Measurements from ENCODE around the gene CACNA1S. TPM values are rescaled to one million over a fixed set of nuclear protein-coding genes. Genes with fewer than 3 reads are reported as not detected.

The CACNA1S gene
- total RNA-seq, 4 donors from 2014 or later = 0.07 TPM; not detected in 3

- DNase-seq = no peak
- Histone ChIP-seq H3K9me3 (no peaks in the 10 kb centered on the region), H3K27ac (no peak overlapping the region), H3K4me3 (no peak overlapping the region), H3K4me1 (peaks cover 0 to 8% of the 10 kb centered on the region in 2 donors), H3K36me3 (no peaks in the 10 kb centered on the region), H3K27me3 (no peaks in the 10 kb centered on the region)
- intact Hi-C loops (cut with DNase I; ENCODE audit: low total_unique reads) = no loop called here
- no peak for TF ChIP-seq POLR2A (IDR thresholded peaks at IDR 0.05)
- TF ChIP-seq, protein P1, sequence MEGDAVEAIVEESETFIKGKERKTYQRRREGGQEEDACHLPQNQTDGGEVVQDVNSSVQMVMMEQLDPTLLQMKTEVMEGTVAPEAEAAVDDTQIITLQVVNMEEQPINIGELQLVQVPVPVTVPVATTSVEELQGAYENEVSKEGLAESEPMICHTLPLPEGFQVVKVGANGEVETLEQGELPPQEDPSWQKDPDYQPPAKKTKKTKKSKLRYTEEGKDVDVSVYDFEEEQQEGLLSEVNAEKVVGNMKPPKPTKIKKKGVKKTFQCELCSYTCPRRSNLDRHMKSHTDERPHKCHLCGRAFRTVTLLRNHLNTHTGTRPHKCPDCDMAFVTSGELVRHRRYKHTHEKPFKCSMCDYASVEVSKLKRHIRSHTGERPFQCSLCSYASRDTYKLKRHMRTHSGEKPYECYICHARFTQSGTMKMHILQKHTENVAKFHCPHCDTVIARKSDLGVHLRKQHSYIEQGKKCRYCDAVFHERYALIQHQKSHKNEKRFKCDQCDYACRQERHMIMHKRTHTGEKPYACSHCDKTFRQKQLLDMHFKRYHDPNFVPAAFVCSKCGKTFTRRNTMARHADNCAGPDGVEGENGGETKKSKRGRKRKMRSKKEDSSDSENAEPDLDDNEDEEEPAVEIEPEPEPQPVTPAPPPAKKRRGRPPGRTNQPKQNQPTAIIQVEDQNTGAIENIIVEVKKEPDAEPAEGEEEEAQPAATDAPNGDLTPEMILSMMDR (IDR thresholded peaks at IDR 0.05) = no peak
Measured at GRCh38 chr1:201128962-201129361, 16.7 kb upstream of the CACNA1S start.

- Histone ChIP-seq H3K4me1 (peaks cover 0 to 8% of the 10 kb centered on the region in 2 donors), H3K27me3 (no peaks in the 10 kb centered on the region), H3K9me3 (no peaks in the 10 kb centered on the region), H3K4me3 (no peak overlapping the region), H3K36me3 (no peaks in the 10 kb centered on the region), H3K27ac (no peak overlapping the region)
- no peak for DNase-seq
- intact Hi-C loops (cut with DNase I; ENCODE audit: low total_unique reads) = no loop called here
- TF ChIP-seq POLR2A (IDR thresholded peaks at IDR 0.05) = no peak
- TF ChIP-seq, protein P1 (IDR thresholded peaks at IDR 0.05) = no peak
Measured at GRCh38 chr1:201128476-201128875, 16.2 kb upstream of the CACNA1S start.

DNA sequence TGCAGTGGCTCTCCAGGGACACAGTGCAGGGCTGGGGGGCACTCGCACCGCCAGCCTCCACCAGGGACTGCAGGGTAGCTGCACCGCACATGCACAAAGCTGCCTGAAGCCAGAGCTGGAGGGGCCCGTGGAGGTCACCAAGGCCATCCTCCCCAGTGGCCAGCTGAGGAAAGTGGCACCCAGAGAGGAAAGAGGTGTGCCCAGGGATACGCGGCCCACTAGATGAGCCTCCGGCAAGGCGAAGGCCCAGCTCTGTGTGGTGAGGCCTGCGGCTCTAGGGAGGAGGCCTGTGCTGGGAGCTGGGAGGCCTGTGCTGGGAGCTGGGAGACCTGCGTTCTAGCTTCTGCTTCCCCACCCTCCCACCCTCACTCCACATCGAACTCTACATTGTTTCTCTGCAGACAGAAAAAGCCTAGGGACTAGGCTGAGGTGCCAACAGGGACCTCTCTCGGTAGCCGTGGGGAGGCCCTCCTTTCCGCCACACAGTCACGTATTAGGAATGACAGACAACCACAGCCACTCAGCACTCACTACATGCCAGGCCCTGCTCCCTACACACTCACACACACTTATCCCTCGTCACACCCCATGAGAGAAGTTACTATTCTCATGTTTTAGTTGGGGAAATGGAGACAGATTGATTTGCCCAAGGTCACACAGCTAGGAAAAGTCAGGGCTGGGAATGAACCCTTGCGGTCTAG, 15.7 kb upstream of the CACNA1S start:
- Histone ChIP-seq H3K4me1 (peaks cover 0 to 8% of the 10 kb centered on the region in 2 donors), H3K27ac (no peak overlapping the region), H3K36me3 (no peaks in the 10 kb centered on the region), H3K9me3 (no peaks in the 10 kb centered on the region), H3K4me3 (no peak overlapping the region), H3K27me3 (no peaks in the 10 kb centered on the region)
- DNase-seq = no peak
- intact Hi-C loops (cut with DNase I; ENCODE audit: low total_unique reads) = no loop called here
- TF ChIP-seq POLR2A (IDR thresholded peaks at IDR 0.05) = no peak
- TF ChIP-seq, protein P1 (IDR thresholded peaks at IDR 0.05) = no peak

DNA sequence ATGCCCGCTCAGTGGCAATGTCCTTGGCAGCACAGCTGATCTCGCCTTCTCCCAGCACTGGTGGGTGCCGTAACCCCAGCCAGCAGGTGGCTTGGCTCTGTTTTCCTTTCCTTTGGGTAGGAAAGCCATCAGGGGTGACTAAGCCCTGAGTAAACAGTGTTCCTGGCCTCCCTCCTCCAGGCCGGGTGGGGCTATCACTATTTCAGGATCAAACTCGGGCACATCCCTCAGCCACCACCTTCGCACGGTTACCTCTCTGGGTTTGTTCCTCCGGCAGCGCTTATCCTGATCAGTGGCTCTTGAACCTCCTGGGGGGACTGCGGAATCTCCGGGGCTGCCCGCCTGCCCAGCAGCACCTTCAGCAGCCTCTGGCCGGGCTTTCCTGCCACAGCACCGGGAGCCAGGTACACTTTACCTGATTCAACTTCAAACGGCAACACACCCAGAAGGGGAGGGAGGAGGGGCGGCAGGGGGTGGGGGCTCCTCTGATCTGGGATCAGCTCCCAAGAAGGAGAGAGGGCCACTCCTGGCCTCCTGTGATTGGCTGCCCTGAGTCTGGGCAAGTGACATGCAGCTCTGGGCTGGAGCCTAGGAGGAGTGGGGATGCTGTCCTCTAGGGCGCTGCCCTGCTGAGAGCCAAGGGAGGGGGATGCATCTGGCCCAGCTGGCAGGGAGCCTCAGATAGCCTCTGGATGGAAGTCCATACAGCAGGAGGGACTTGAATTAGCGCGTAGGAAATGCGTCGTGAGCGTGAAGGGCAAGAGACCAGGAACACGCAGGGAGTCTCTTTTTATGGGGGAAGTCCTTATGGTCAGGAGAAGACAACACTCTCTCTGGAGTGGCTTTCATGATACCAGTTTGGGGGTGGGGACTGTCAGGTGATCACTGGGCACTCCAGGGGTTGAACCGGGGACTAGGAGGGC, 14.9 kb upstream of the CACNA1S start, which contains the start of gene ASCL5:
Gene ASCL5 (minus strand): TSS at position 353 of the 923 bp plus-strand sequence. CDS start 11,812 bp downstream, outside the sequence.
- Histone ChIP-seq H3K27ac (peak within 1 kb of the TSS; percentile 32 to 66), H3K27me3 (no peaks in the 10 kb centered on the region), H3K4me1 (peaks cover 0 to 8% of the 10 kb centered on the region in 2 donors), H3K36me3 (no peaks in the 10 kb centered on the region), H3K9me3 (no peaks in the 10 kb centered on the region), H3K4me3 (no peak within 1 kb of the TSS)
- TF ChIP-seq, protein P1 (IDR thresholded peaks at IDR 0.05) = no peak
- no peak for TF ChIP-seq POLR2A (IDR thresholded peaks at IDR 0.05)
- intact Hi-C loops (cut with DNase I; ENCODE audit: low total_unique reads) = no loop called here
- no peak for DNase-seq

DNA sequence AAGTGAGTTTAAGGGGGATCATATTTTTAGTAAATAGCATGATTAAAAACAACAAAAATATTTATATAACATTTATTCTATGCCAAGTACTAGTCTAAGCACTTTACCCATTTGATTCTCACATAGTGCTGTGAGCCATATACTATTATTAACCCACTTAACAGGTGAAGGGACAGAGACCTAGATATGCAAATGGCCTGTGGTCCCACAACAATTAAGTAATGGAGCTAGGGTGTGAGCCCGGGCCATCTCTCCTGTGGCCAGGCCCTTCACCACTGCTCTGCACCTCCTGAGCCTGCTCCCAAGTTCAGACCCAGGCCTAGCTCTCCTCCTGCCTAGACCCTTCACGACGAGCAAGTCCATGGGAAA, 14.2 kb upstream of the CACNA1S start:
- Histone ChIP-seq H3K4me3 (no peak overlapping the region), H3K9me3 (no peaks in the 10 kb centered on the region), H3K27me3 (no peaks in the 10 kb centered on the region), H3K36me3 (no peaks in the 10 kb centered on the region), H3K27ac (peak overlapping the region; percentile 32 to 66), H3K4me1 (peaks cover 0 to 8% of the 10 kb centered on the region in 2 donors)
- intact Hi-C loops (cut with DNase I; ENCODE audit: low total_unique reads) = no loop called here
- TF ChIP-seq, protein P1 (IDR thresholded peaks at IDR 0.05) = no peak
- TF ChIP-seq POLR2A (IDR thresholded peaks at IDR 0.05) = no peak
- no peak for DNase-seq
